IMR-90 (cell line): Measurements from ENCODE around the gene MX1. TPM values are rescaled to one million over a fixed set of nuclear protein-coding genes. Genes with fewer than 3 reads are reported as not detected.

Source experiments
- ATAC-seq: fragments of 200-7000 bp; cut with Tn5 transposase; 2 replicates; pipeline ENCODE4 v1.9.1; 2020; ENCODE audit warnings: low read depth, mild to moderate bottlenecking, moderate library complexity
- BruUV-seq: library from RNA; stranded (reverse); fragments of 400-500 nt; replicated peaks from 2 replicates; lab custom pipeline; 2021; lab: Mats Ljungman, UMichigan
- CTCF ChIA-PET: fragments of 300-600 bp; formaldehyde crosslinking; extraction: SDS; loops from one replicate; lab custom pipeline; 2021; ENCODE audit warnings: antibody characterized with exemption; lab: Yijun Ruan, JAX
- POLR2A ChIA-PET: fragments of 300-600 bp; sonication (Branson Sonifier 250); formaldehyde crosslinking; loops from one replicate; lab custom pipeline; 2022; ENCODE audit warnings: antibody characterized with exemption; ENCODE audit not compliant: unreplicated experiment; lab: Charles Lee
- DNase-seq: peaks from one replicate; pipeline ENCODE4 v3.0.0; 2013
- H2AFZ ChIP-seq: replicated peaks from 2 replicates; pipeline ENCODE3; 2013; ENCODE audit warnings: low read length, mild to moderate bottlenecking; ENCODE audit not compliant: poor library complexity
- H2AK5ac ChIP-seq: 2 replicates; pipeline ENCODE4 v1.6.1; 2013; ENCODE audit warnings: low read depth, low read length, inconsistent platforms
- H2AK9ac ChIP-seq: replicated peaks from 2 replicates; pipeline ENCODE3; 2013; ENCODE audit warnings: mild to moderate bottlenecking, low read depth, low read length, moderate library complexity; ENCODE audit not compliant: poor library complexity
- H2BK120ac ChIP-seq: 2 replicates; pipeline ENCODE4 v1.6.1; 2013; ENCODE audit warnings: low read depth, low read length, inconsistent platforms
- H2BK15ac ChIP-seq: 3 replicates; pipeline ENCODE4 v1.6.1; 2013; ENCODE audit warnings: low read depth, low read length, inconsistent platforms
- H2BK20ac ChIP-seq: 2 replicates; pipeline ENCODE4 v1.6.1; 2013; ENCODE audit warnings: low read depth, mild to moderate bottlenecking, inconsistent platforms, low read length, moderate library complexity
- H2BK5ac ChIP-seq: 2 replicates; pipeline ENCODE4 v1.6.1; 2013; ENCODE audit warnings: mild to moderate bottlenecking, low read depth, low read length, inconsistent platforms; ENCODE audit not compliant: poor library complexity, severe bottlenecking
- H3K14ac ChIP-seq: replicated peaks from 2 replicates; pipeline ENCODE4 v1.6.1; 2013; ENCODE audit warnings: low read depth, low read length, inconsistent platforms
- H3K18ac ChIP-seq: 2 replicates; pipeline ENCODE4 v1.6.1; 2013; ENCODE audit warnings: low read depth, low read length, control low read depth
- H3K23ac ChIP-seq: 2 replicates; pipeline ENCODE4 v1.6.1; 2013; ENCODE audit warnings: low read depth, low read length, inconsistent platforms
- H3K27ac ChIP-seq: 2 replicates; pipeline ENCODE4 v1.5.1; 2013; ENCODE audit warnings: mild to moderate bottlenecking, control low read depth, low read length; ENCODE audit not compliant: insufficient read depth
- H3K27me3 ChIP-seq: 2 replicates; pipeline ENCODE4 v1.6.1; 2013; ENCODE audit warnings: low read length; ENCODE audit not compliant: control insufficient read depth, insufficient read depth
- H3K36me3 ChIP-seq: 2 replicates; pipeline ENCODE4 v1.6.1; 2013; ENCODE audit warnings: low read length, mixed read lengths; ENCODE audit not compliant: control insufficient read depth, insufficient read depth
- H3K4ac ChIP-seq: 2 replicates; pipeline ENCODE4 v1.6.1; 2013; ENCODE audit warnings: low read depth, low read length, inconsistent platforms
- H3K4me1 ChIP-seq: 2 replicates; pipeline ENCODE4 v1.6.1; 2013; ENCODE audit warnings: low read length, mixed read lengths; ENCODE audit not compliant: control insufficient read depth, insufficient read depth
- H3K4me2 ChIP-seq: 2 replicates; pipeline ENCODE4 v1.6.1; 2013; ENCODE audit warnings: low read depth, mild to moderate bottlenecking, control low read depth, low read length, moderate library complexity
- H3K4me3 ChIP-seq: 2 replicates; pipeline ENCODE4 v1.5.1; 2013; ENCODE audit warnings: low read depth, mild to moderate bottlenecking, control low read depth, low read length, moderate library complexity; ENCODE audit not compliant: insufficient read depth
- H3K56ac ChIP-seq: 2 replicates; pipeline ENCODE4 v1.6.1; 2013; ENCODE audit warnings: low read length, inconsistent platforms; ENCODE audit not compliant: insufficient read depth; ENCODE audit errors: extremely low read depth
- H3K79me1 ChIP-seq, 2 experiments: 2 replicates each; pipeline ENCODE4 v1.6.1; 2013; ENCODE audit warnings: low read length in 2 of 2, inconsistent platforms in 1 of 2, low read depth in 1 of 2
- H3K9ac ChIP-seq: 2 replicates; pipeline ENCODE4 v1.6.1; 2013; ENCODE audit warnings: low read depth, low read length, control low read depth
- H3K9me1 ChIP-seq: 2 replicates; pipeline ENCODE4 v1.6.1; 2013; ENCODE audit warnings: low read length, inconsistent platforms; ENCODE audit not compliant: insufficient read depth
- H3K9me3 ChIP-seq: 2 replicates; pipeline ENCODE4 v1.6.1; 2013; ENCODE audit warnings: low read length; ENCODE audit not compliant: control insufficient read depth, insufficient read depth
- H4K20me1 ChIP-seq: 2 replicates; pipeline ENCODE4 v1.6.1; 2013; ENCODE audit warnings: low read length, inconsistent platforms; ENCODE audit not compliant: insufficient read depth
- H4K5ac ChIP-seq: 2 replicates; pipeline ENCODE4 v1.6.1; 2013; ENCODE audit warnings: mild to moderate bottlenecking, low read depth, low read length, control low read depth
- H4K8ac ChIP-seq, 2 experiments: 2 replicates each; pipeline ENCODE4 v1.6.1; 2013; ENCODE audit warnings: low read depth in 2 of 2, low read length in 2 of 2, control low read depth in 1 of 2, inconsistent platforms in 1 of 2
- H4K91ac ChIP-seq: 2 replicates; pipeline ENCODE4 v1.6.1; 2013; ENCODE audit warnings: low read depth, low read length, inconsistent platforms; ENCODE audit not compliant: insufficient read depth
- BHLHE40 ChIP-seq: fragments of 150-350 bp; IDR thresholded peaks from 2 replicates; pipeline ENCODE4 v1.6.1; 2016; ENCODE audit warnings: mild to moderate bottlenecking, low read depth, low read length
- CEBPB ChIP-seq: IDR thresholded peaks from 2 replicates; pipeline ENCODE4 v1.6.1; 2012; ENCODE audit warnings: low read depth, low read length, improper control_type of control experiment
- CHD1 ChIP-seq: IDR thresholded peaks from 2 replicates; pipeline ENCODE4 v1.6.1; 2012; ENCODE audit warnings: low read depth, low read length, improper control_type of control experiment
- CTCF ChIP-seq: conservative IDR thresholded peaks from 2 replicates; pipeline ENCODE4 v1.5.1; 2012; ENCODE audit warnings: mild to moderate bottlenecking, low read depth, low read length, improper control_type of control experiment
- ELK1 ChIP-seq: fragments of 150-350 bp; IDR thresholded peaks from 2 replicates; pipeline ENCODE4 v1.6.1; 2016; ENCODE audit warnings: low read depth, mild to moderate bottlenecking, low read length, moderate library complexity, borderline replicate concordance
- FOS ChIP-seq: fragments of 150-350 bp; IDR thresholded peaks from 2 replicates; pipeline ENCODE4 v1.6.1; 2016; ENCODE audit warnings: low read depth, low read length
- MAFK ChIP-seq: IDR thresholded peaks from 2 replicates; pipeline ENCODE4 v1.6.1; 2012; ENCODE audit warnings: low read depth, low read length, improper control_type of control experiment
- MAZ ChIP-seq: IDR thresholded peaks from 2 replicates; pipeline ENCODE4 v1.6.1; 2012; ENCODE audit warnings: low read depth, mild to moderate bottlenecking, low read length, improper control_type of control experiment, moderate library complexity, borderline replicate concordance
- MXI1 ChIP-seq: IDR thresholded peaks from 2 replicates; pipeline ENCODE4 v1.6.1; 2012; ENCODE audit warnings: low read depth, mild to moderate bottlenecking, low read length, moderate library complexity, borderline replicate concordance
- POLR2A ChIP-seq: IDR thresholded peaks from 2 replicates; pipeline ENCODE4 v1.6.1; 2012; ENCODE audit warnings: mild to moderate bottlenecking, low read depth, low read length
- RAD21 ChIP-seq: IDR thresholded peaks from 2 replicates; pipeline ENCODE4 v1.6.1; 2012; ENCODE audit warnings: low read length, improper control_type of control experiment
- RCOR1 ChIP-seq: IDR thresholded peaks from 2 replicates; pipeline ENCODE4 v1.6.1; 2012; ENCODE audit warnings: mild to moderate bottlenecking, low read length, improper control_type of control experiment; ENCODE audit not compliant: insufficient replicate concordance
- RFX5 ChIP-seq: IDR thresholded peaks from 2 replicates; pipeline ENCODE4 v1.8.0; 2012; ENCODE audit warnings: low read depth, mild to moderate bottlenecking, low read length, moderate library complexity
- USF2 ChIP-seq: fragments of 150-350 bp; IDR thresholded peaks from 2 replicates; pipeline ENCODE4 v1.6.1; 2017; ENCODE audit warnings: mild to moderate bottlenecking, antibody characterized with exemption, low read length, low read depth
- WGBS, 2 experiments: methylation state at CpG; one replicate each; pipeline versions ENCODE4 v1.1.5 to v1.1.7; 2013; ENCODE audit warnings: missing lambda C conversion rate in 2 of 2; ENCODE audit not compliant: insufficient read length in 1 of 2; ENCODE audit errors: extremely low coverage in 2 of 2; 5-methylcytosine and 5-hydroxymethylcytosine counted together
- dilution Hi-C: fragments of 300-500 bp; cut with HindIII; formaldehyde crosslinking; loops from one replicate; pipeline ENCODE4 v1.14.3; 2018; ENCODE audit warnings: low sequenced_read_pairs; ENCODE audit not compliant: unreplicated experiment
- in situ Hi-C: fragments of 300-500 bp; cut with MboI; formaldehyde crosslinking; loops from 3 replicates; pipeline ENCODE4 v1.14.3; 2019; ENCODE audit warnings: low sequenced_read_pairs, inconsistent platforms, mixed read lengths
- intact Hi-C: fragments of 100-400 bp; cut with micrococcal nuclease; formaldehyde crosslinking; loops from 2 replicates; pipeline ENCODE4 v1.10.0; 2022
- polyA plus RNA-seq, 3 experiments: library from polyadenylated mRNA; depleted of rRNA; stranded (reverse); fragments of >200 nt; gene quantifications; 2 replicates each; pipeline ENCODE4 v1.2.3, GENCODE V29; 2012; ENCODE audit warnings: low replicate concordance in 1 of 3
- total RNA-seq: library from RNA; depleted of rRNA; stranded (reverse); fragments of >200 nt; gene quantifications from 2 replicates; pipeline ENCODE4 v1.2.3, GENCODE V29; 2012

The MX1 gene
- total and polyA plus RNA-seq, 2 of the 4 experiments (the other 2 are of a cell fraction) = 1.0 to 2.5 TPM

- no peak for TF ChIP-seq CTCF
Observed at GRCh38 chr21:41387042-41387819, 38.8 kb upstream of the MX1 start (continued).

- Histone ChIP-seq H2AK9ac (no peak overlapping the region), H3K9me1 (no peaks in the 10 kb centered on the region), H3K4me2 (no peak overlapping the region), H3K79me1 (no peaks in the 10 kb centered on the region), H3K23ac (no peak overlapping the region), H3K9ac (no peak overlapping the region), H2BK15ac (no peak overlapping the region), H3K27me3 (no peaks in the 10 kb centered on the region; the same call in 1 of the 2 replicates), H3K14ac (no peak overlapping the region), H2AK5ac (no peak overlapping the region), H3K4me1 (no peaks in the 10 kb centered on the region), H4K8ac (no peak overlapping the region), H2AFZ (no peak overlapping the region), H3K27ac (no peak overlapping the region), H3K4me3 (no peak overlapping the region), H2BK20ac (no peak overlapping the region), H3K36me3 (no peaks in the 10 kb centered on the region), H2BK120ac (no peak overlapping the region), H3K18ac (no peak overlapping the region), H3K9me3 (no peaks in the 10 kb centered on the region), H4K91ac (no peak overlapping the region), H4K20me1 (no peaks in the 10 kb centered on the region), H4K5ac (no peak overlapping the region), H3K4ac (no peak overlapping the region), H3K56ac (no peak overlapping the region), H2BK5ac (no peak overlapping the region)
- TF ChIP-seq CEBPB = no peak
- TF ChIP-seq ELK1 = no peak
- TF ChIP-seq FOS = no peak
- TF ChIP-seq POLR2A = no peak
- TF ChIP-seq MXI1 = no peak
- no peak for TF ChIP-seq RAD21
- no peak for TF ChIP-seq BHLHE40
- TF ChIP-seq MAZ = no peak
- TF ChIP-seq USF2 = no peak
- no peak for TF ChIP-seq RCOR1
- no peak for TF ChIP-seq CHD1
- no peak for TF ChIP-seq MAFK
- TF ChIP-seq RFX5 = no peak
- POLR2A ChIA-PET = no interaction called here
- dilution Hi-C loops (no loop called here), intact Hi-C loops (no loop called here), in situ Hi-C loops (no loop called here)
- 53% methylated on average over 7 of the region's 8 CpGs; no CpG with 5 or more reads in 1 of the 2 experiments for WGBS, 2 experiments
- DNase-seq (no peak), ATAC-seq (no peak)
- no TSS peak for BruUV-seq
- CTCF ChIA-PET = no interaction called here
Observed at GRCh38 chr21:41387824-41388223, 38.2 kb upstream of the MX1 start.
